CD4-positive, alpha-beta T cell treated with Interleukin-10 for 1 hour (primary cell): ENCODE results near the gene KIT.
"Not testable (repeated sequence)": the region's sequence is repeated elsewhere in the genome, so short reads cannot be mapped to it uniquely, and the experiment has no call there.

Source experiments
- DNase-seq: peaks from one replicate; pipeline ENCODE4 v3.0.0-alpha.2; 2020

The KIT gene

GRCh38 chr4:54657551-54658251, at the start of gene KIT:
TSS of gene KIT (plus strand) at chr4:54657957. CDS start at chr4:54658015, 58 bp downstream.
- DNase-seq = peak; percentile 5

DNA sequence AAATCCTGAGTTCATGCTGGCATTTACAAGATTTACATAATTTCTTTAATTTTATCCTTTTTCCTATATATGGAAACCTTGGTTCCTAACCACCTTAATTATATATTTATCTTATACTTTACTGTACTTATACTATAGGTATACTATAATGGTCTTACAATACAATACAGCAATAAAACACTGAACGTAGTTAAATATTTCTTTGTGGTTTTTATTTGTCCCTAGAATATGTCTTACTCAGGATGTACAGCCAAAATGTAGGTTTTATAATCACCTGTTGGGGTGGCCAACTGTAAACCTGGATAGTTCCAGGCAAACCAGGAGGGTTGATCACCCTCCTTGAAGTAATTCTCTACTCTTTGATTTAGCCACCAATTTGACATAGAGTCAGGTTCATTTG, 48.4 kb upstream of the KIT start:
- DNase-seq = no peak

- no peak for DNase-seq
Observed at GRCh38 chr4:54614149-54614548, 43.6 kb upstream of the KIT start.

DNA sequence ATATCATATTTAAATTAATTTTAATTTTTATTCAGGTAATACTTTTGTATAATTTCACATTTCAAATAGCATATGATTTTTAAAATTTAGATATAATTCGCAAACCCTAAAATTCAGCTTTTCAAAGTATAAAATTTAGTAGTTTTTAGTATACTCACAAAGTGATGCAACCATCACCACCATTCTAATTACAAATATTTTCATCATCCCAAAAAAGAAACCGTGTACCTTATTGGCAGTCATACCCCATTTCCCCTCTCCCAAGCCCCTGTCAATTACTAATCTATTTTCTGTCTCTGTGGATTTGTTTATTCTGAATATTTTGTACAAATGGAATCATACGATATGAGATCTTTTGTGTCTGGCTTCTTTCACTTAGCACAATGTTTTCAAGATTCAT, 37.0 kb upstream of the KIT start:
- no peak for DNase-seq

GRCh38 chr4:54625391-54625790, 32.4 kb upstream of the KIT start:
- no peak for DNase-seq

GRCh38 chr4:54626113-54626512, 31.6 kb upstream of the KIT start:
- DNase-seq = no peak

DNA sequence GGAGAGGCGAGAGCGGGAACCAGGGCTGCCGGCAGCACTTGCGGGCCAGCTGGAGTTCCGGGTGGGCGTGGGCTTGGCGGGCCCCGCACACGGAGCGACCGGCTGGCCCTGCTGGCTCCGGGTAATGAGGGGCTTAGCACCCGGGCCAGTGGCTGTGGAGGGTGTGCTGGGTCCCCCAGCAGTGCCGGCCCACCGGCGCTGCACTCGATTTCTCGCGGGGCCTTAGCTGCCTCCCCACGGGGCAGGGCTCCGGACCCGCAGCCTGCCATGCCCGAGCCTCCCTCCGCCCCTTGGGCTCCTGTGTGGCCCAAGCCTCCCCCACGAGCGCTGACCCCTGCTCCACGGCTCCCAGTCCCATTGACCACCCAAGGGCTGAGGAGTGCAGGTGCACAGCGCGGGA, 25.2 kb upstream of the KIT start:
- DNase-seq = no peak

GRCh38 chr4:54633102-54633740, 24.5 kb upstream of the KIT start:
- DNase-seq = not testable (repeated sequence)

- no peak for DNase-seq
Observed at GRCh38 chr4:54635318-54635717, 22.4 kb upstream of the KIT start.

DNA sequence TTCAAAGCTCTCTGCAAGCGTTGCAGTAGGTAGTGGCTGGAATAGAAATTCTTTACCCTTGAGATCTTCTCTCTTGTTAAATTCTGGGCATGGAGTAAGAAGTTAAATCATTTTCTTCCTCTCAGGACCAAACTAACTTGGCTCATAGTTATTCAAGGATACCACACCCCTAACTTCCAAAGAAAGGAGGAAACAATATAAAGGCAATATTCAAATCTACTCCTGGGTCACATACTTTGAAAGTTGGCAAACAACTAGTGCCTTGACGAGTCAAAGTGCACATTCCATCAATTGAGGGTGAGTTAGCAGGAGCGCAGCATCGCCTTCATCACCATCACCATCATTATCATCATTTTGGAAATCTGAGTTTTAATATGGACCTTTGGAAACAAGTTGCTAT, 20.4 kb upstream of the KIT start:
- DNase-seq = no peak

GRCh38 chr4:54641101-54641500, 16.7 kb upstream of the KIT start:
- DNase-seq = not testable (repeated sequence)

DNA sequence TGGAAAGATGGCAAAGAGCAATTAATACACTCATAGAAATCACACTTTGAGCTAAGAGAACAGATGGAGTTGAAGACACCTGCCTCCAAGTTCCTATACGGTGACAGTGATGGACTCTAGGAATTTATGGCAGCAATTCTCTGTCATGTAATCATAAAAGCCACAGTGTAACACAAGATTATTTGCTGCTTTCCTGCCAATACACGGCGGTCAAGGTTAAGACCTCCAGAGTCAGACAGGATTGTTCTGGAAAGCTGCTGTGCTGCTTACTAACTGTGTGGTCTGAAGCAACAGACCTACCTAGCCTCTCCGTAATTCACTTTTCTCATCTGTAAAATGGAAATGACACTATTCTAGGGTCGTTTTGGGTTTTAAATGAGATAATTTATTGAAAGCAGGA, 14.6 kb upstream of the KIT start:
- DNase-seq = no peak

GRCh38 chr4:54643958-54644751, 13.6 kb upstream of the KIT start:
- DNase-seq = no peak

GRCh38 chr4:54645830-54646229, 11.9 kb upstream of the KIT start:
- DNase-seq = no peak

GRCh38 chr4:54647070-54647469, 10.7 kb upstream of the KIT start:
- DNase-seq = no peak

- DNase-seq = no peak
Observed at GRCh38 chr4:54651050-54651449, 6.7 kb upstream of the KIT start.

DNA sequence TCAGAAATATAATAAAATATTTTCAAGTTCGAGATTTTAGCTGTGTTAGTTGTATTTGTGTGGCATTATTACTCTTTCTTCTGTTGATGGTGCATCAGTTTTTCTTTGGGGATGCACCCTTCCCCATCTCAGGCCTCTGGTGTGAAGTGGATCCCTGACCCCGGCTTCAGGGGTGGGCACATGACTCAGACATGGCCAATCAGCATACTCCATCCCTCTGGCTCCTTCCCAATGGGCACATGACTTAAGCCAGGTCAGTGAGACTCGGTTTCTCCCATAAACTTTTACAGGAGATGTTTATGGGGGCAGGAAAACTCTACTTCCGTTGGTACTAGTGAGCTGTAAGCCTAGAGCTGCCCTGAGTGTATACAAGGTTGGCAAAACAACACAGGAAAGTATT, 3.0 kb upstream of the KIT start:
- DNase-seq = no peak

DNA sequence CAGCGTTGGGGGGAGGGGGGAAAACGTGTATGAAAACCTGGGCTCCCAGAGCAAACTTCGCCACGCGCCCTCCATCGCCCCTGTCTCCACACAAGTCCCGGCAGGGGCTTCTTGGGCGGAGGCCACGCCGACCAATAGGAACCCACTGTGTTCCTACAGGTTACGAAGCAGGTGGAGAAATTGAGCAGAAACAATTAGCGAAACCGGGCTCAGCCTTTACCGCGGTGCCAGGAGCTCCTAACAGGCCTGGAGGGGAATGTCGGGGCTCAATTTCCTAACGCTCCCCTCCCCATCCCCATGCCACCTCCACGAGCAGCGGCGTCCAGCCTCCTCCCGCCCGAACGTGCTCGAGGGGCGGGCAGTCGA, 589 bp upstream of the KIT start:
- no peak for DNase-seq

- peak; percentile 6 for DNase-seq
Observed at GRCh38 chr4:54658252-54659093, 716 bp downstream of the KIT start.

DNA sequence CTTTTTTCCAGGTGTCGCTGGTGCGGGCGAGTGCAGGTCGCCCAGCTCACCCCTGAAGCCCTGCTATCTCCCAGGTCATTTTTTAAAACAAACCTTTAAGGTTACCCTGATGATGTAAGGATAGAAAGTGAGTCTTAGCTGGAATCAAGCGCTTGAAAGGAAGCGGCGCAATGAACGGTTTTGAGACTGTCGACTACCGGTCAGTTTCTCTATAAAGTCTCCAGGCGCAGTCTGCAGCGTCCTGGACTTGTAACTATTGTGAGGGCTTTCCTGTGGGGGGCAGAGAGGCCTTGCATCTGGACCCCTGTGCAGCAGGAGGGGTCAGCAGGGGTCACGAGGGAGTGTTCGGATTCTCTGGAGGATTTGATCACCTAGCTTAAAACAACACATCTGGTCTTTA, 1.6 kb downstream of the KIT start:
- DNase-seq = no peak

DNA sequence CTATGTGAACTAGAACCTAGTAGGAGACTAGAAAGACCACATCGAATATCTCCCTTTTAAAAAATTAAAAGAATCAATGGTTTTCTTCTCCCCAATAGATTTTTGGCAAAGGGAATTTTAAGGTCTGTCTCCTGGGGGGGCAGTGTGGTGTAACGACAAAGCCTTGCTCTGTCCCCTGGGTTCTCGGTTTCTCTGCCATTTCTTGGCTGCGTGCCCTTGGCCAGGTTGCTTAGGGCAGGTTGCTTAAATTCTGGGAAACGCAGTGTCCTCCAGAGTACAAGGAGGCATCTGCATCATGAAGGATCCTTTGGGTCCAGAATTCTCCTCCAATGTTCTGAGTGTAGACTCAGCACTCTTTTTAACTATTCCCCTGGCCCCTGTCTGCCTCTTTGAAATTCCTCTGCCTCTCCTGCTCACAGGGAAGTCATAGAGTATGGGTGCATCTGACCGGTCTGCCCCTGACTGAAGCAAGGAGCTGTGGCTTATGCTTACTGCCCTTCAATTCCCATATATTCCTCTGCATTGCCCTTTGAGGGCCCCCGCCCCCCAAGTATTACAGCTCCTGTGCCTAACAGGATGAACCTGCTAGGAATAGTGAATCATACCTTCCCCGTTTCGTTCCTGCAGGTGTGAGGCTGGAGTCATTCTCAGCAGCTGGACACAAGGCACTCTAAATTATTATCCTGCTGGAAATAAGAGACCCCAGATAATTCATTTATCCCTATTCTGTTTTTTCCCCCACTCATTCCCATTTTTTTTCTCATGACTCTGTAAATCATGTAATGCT, 2.2 kb downstream of the KIT start:
- DNase-seq = no peak

DNA sequence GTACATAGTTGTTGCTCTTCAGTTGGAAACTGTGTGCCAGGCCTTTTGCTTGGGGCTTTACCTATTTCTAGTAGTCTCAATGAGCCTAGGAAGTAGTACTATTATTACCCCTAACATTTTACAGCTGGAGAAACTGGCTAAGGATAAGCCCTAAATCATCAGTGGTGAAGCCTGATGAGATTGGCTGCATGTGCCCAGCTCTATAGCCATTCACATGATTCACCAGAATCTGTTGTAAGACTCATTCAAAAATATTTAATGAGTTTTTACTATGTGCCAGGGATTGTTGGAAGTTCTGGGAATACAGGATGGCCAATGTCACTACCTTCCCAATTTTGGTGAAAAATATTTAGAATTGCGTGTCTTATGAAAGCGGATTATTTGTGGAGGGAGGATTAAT, 2.8 kb downstream of the KIT start:
- no peak for DNase-seq
